D721Med (cell line): ENCODE results near the gene ST3GAL4.

Source experiments
- DNase-seq: peaks from one replicate; pipeline ENCODE4 v3.0.0; 2011; ENCODE audit warnings: low spot score; ENCODE audit not compliant: insufficient read length
- FAIRE-seq: peaks from 2 replicates; lab custom pipeline; 2011; peaks lifted over from hg19 to GRCh38; lab: Jason Lieb, UNC
- CTCF ChIP-seq: IDR thresholded peaks from 2 replicates; pipeline ENCODE4 v1.5.1; 2012; ENCODE audit warnings: mild to moderate bottlenecking, control low read depth; ENCODE audit not compliant: insufficient read depth; ENCODE audit errors: missing control alignments

ST3GAL4 gene

DNA sequence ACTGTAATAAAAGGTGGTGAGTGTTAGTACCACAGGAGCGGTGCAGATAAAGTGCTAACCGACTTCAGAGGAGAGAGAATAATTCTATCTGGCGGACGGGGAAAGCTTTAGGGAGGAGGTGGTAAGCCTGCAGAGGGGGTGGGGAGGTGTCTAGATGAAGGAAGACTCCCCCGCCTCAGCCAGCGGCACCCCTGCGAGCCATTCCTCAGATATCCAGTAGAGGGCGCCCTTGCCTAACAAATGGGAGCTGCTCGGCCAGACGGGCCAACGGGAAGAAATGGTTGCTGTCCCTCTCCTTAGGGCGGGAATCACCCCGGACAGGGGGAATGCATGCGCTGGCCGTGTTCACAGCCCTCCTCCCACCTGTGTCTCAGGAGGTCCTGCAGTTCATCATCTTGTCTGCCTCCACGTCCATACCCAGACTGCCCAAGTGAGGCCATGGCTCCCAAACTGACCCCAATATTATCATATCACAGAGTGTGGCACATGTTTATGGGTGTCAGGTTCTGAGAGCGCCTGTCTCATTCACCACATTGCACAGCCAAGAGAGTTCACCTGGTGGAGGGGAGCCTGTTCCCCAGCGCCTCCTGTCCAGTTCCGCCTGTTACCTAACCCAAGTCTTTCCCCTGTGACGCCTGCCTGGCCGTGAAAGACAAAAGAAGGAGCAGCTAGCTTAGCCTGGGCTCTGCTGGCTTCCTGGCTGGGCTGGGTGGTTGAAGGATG, 85.5 kb downstream of the ST3GAL4 start:
- DNase-seq (peak; percentile 90), FAIRE-seq (no peak)
- peak; percentile 92 for TF ChIP-seq CTCF

- DNase-seq, result no peak
- no peak for TF ChIP-seq CTCF
- FAIRE-seq, result no peak
Observed at GRCh38 chr11:126443120-126443519, 87.6 kb downstream of the ST3GAL4 start.

- DNase-seq (no peak), FAIRE-seq (no peak)
- no peak for TF ChIP-seq CTCF
Observed at GRCh38 chr11:126444072-126444471, 88.6 kb downstream of the ST3GAL4 start.

DNA sequence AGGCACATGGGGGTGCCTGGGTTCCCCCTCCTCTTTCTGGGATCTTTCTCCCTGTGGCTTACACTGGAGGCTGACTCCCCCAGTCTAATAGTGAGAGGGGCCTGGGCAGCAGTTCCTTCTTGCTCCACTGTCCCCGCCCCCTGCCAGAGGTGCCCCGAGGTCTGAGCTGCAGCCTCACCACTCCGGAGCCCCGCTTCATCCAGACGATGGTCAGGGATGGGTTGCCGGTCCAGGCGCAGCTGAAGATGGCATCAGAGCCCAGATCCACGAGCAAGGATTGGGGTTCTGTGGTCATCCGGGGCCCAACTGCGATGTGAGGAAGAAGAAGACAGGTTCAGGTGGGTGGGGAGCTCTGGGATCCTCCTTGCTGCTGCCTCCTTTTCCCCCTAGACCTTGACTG, 91.1 kb downstream of the ST3GAL4 start:
- no peak for DNase-seq
- no peak for FAIRE-seq
- no peak for TF ChIP-seq CTCF

- TF ChIP-seq CTCF, result no peak
- FAIRE-seq, result no peak
- no peak for DNase-seq
Observed at GRCh38 chr11:126450198-126450597, 94.7 kb downstream of the ST3GAL4 start.

DNA sequence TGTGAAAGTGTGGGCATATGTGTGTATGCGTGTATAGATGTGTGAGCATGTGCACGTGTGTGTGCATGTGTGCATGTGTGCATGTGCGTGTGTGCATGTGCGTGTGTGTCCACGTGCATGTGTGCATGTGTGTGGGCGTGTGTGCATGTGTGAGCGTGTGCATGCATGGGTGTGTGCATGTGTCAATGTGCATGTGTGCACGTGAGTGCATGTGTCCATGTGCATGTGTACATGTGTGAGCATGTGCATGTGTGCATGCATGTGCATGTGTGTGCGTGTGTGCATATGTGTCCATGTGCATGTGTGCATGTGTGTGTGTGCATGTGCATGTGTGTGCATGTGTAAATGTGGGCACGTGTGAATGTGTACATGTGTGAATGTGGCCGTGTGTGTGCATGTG, 95.3 kb downstream of the ST3GAL4 start:
- TF ChIP-seq CTCF, result no peak
- DNase-seq (no peak), FAIRE-seq (no peak)

DNA sequence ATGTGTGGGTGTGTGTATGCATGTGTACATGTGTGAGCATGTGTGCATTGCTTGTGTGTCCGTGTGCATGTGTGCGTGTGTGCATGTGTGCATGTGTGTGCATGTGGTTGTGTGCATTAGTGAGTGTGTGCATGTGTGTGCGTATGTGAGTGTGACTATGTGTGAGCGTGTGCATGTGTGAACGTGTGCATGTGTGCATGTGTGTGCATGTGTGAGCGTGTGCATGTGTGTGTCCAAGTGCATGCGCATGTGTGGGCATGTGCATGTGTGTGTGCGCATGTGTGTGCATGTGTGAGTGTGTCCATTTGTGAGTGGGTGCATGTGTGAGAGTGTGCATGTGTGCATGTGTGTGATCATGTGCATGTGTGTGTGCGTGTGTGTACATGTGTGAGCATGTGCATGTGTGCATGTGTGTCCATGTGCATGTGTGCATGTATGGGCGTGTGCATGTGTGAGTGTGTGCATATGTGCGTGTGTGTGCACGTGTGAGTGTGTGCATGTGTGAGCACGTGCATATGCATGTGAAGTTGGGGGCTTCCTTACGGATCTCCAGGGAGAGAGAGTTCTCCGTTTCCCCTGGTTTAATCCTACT, 95.8 kb downstream of the ST3GAL4 start:
- no peak for TF ChIP-seq CTCF
- FAIRE-seq (no peak), DNase-seq (no peak)
